Neuronal stem cell (in vitro differentiated cells): ENCODE measurements around the gene TMEM242.

Source experiments
- DNase-seq: peaks from one replicate; pipeline ENCODE4 v3.0.0-alpha.2; 2013; ENCODE audit warnings: low spot score
- H2AFZ ChIP-seq: one replicate; pipeline ENCODE4 v1.6.1; 2013; ENCODE audit warnings: mild to moderate bottlenecking, low read length, inconsistent platforms
- H2AK5ac ChIP-seq: 2 replicates; pipeline ENCODE4 v1.6.1; 2013; ENCODE audit warnings: low read depth, mild to moderate bottlenecking, inconsistent platforms, low read length, moderate library complexity, mixed read lengths
- H2BK120ac ChIP-seq: 2 replicates; pipeline ENCODE4 v1.6.1; 2013; ENCODE audit warnings: low read depth, mild to moderate bottlenecking, inconsistent platforms, low read length, moderate library complexity, mixed read lengths
- H2BK12ac ChIP-seq: one replicate; pipeline ENCODE4 v1.6.1; 2013; ENCODE audit warnings: low read length, inconsistent platforms
- H2BK15ac ChIP-seq: 2 replicates; pipeline ENCODE4 v1.6.1; 2013; ENCODE audit warnings: mild to moderate bottlenecking, low read length, inconsistent platforms, mixed read lengths
- H2BK5ac ChIP-seq: one replicate; pipeline ENCODE4 v1.6.1; 2013; ENCODE audit warnings: inconsistent platforms, mild to moderate bottlenecking, low read length, moderate library complexity
- H3K14ac ChIP-seq: one replicate; pipeline ENCODE4 v1.6.1; 2013; ENCODE audit warnings: low read length, inconsistent platforms
- H3K18ac ChIP-seq: 2 replicates; pipeline ENCODE4 v1.6.1; 2013; ENCODE audit warnings: low read length, inconsistent platforms
- H3K23ac ChIP-seq: 2 replicates; pipeline ENCODE4 v1.6.1; 2013; ENCODE audit warnings: low read depth, mild to moderate bottlenecking, mixed read lengths, low read length, inconsistent platforms; ENCODE audit not compliant: poor library complexity
- H3K27ac ChIP-seq: replicated peaks from 3 replicates; pipeline ENCODE4 v1.5.1; 2013; ENCODE audit warnings: low read length, inconsistent platforms
- H3K27me3 ChIP-seq, 3 experiments: 2 replicates each; pipeline ENCODE4 v1.6.1; 2013; ENCODE audit warnings: low read length in 3 of 3, mild to moderate bottlenecking in 2 of 3, inconsistent platforms in 1 of 3, low read depth in 1 of 3, mixed read lengths in 1 of 3, moderate library complexity in 1 of 3; ENCODE audit not compliant: control insufficient read depth in 3 of 3, insufficient read depth in 3 of 3
- H3K36me3 ChIP-seq, 2 donors: replicated peaks in 1 of 2; 2 replicates each; pipeline ENCODE4 v1.6.1; 2013; ENCODE audit warnings: low read length in 2 of 2; ENCODE audit not compliant: control insufficient read depth in 2 of 2, insufficient read depth in 2 of 2
- H3K4ac ChIP-seq: 2 replicates; pipeline ENCODE4 v1.6.1; 2013; ENCODE audit warnings: inconsistent platforms, mild to moderate bottlenecking, low read length, moderate library complexity
- H3K4me1 ChIP-seq, 2 donors: 1 replicate in 1 of 2; 2 replicates in 1 of 2; pipeline ENCODE4 v1.6.1; 2013; ENCODE audit warnings: low read length in 2 of 2, low read depth in 1 of 2; ENCODE audit not compliant: control insufficient read depth in 2 of 2, insufficient read depth in 1 of 2
- H3K4me2 ChIP-seq: one replicate; pipeline ENCODE4 v1.6.1; 2013; ENCODE audit warnings: mild to moderate bottlenecking, low read length, inconsistent platforms; ENCODE audit not compliant: insufficient read depth, poor library complexity, severe bottlenecking
- H3K4me3 ChIP-seq, 2 donors: 2 replicates each; pipeline ENCODE4 v1.5.1; 2013; ENCODE audit warnings: low read length in 2 of 2, mild to moderate bottlenecking in 2 of 2, inconsistent platforms in 1 of 2, moderate library complexity in 1 of 2
- H3K79me1 ChIP-seq: one replicate; pipeline ENCODE4 v1.6.1; 2013; ENCODE audit warnings: low read depth, mild to moderate bottlenecking, inconsistent platforms, low read length, moderate library complexity
- H3K9ac ChIP-seq: one replicate; pipeline ENCODE4 v1.6.1; 2013; ENCODE audit warnings: mild to moderate bottlenecking, low read depth, low read length, inconsistent platforms; ENCODE audit not compliant: poor library complexity
- H3K9me3 ChIP-seq, 2 donors: replicated peaks in 1 of 2; 2 replicates each; pipeline versions ENCODE3 to v1.6.1; 2013; ENCODE audit warnings: low read length in 2 of 2, mild to moderate bottlenecking in 2 of 2, inconsistent platforms in 1 of 2, low read depth in 1 of 2, mixed read lengths in 1 of 2, moderate library complexity in 1 of 2; ENCODE audit not compliant: control insufficient read depth in 2 of 2, insufficient read depth in 1 of 2
- H4K8ac ChIP-seq: one replicate; pipeline ENCODE4 v1.6.1; 2013; ENCODE audit warnings: low read depth, mild to moderate bottlenecking, inconsistent platforms, low read length, moderate library complexity
- H4K91ac ChIP-seq: one replicate; pipeline ENCODE4 v1.6.1; 2013; ENCODE audit warnings: low read length, low read depth, mild to moderate bottlenecking, inconsistent platforms; ENCODE audit not compliant: poor library complexity
- WGBS, 2 donors: extraction: QIAGEN DNeasy Blood & Tissue Kit; methylation state at CpG; one replicate each; pipeline ENCODE4 v1.1.7; 2013; ENCODE audit warnings: missing lambda C conversion rate in 2 of 2, mixed read lengths in 1 of 2; ENCODE audit not compliant: insufficient read length in 2 of 2, insufficient replicate concordance in 1 of 2; ENCODE audit errors: extremely low coverage in 2 of 2; 5-methylcytosine and 5-hydroxymethylcytosine counted together

Gene TMEM242

GRCh38 chr6:157328108-157328692 is 4.9 kb upstream of the TMEM242 start:
- Histone ChIP-seq H3K36me3 (no peaks in the 10 kb centered on the region), H3K4ac (no peak overlapping the region), H3K4me1 (peaks cover 0 to 9% of the 10 kb centered on the region in 2 donors), H3K9me3 (no peaks in the 10 kb centered on the region), H3K14ac (no peak overlapping the region), H2BK15ac (no peak overlapping the region), H3K27ac (no peak overlapping the region), H2AFZ (no peak overlapping the region), H2BK12ac (no peak overlapping the region), H2AK5ac (no peak overlapping the region), H3K4me3 (no peak overlapping the region), H4K8ac (no peak overlapping the region), H3K79me1 (no peaks in the 10 kb centered on the region), H3K27me3 (peaks cover 0 to 15% (median 11%) of the 10 kb centered on the region in 3 experiments), H4K91ac (no peak overlapping the region), H2BK120ac (no peak overlapping the region), H2BK5ac (no peak overlapping the region), H3K18ac (no peak overlapping the region), H3K4me2 (no peak overlapping the region), H3K9ac (no peak overlapping the region), H3K23ac (no peak overlapping the region)
- WGBS, 2 donors, result 100% methylated on average over 1 of the region's 5 CpGs; no CpG with 5 or more reads in 1 of the 2 donors
- DNase-seq, result no peak

GRCh38 chr6:157326979-157327378 is 3.7 kb upstream of the TMEM242 start:
- Histone ChIP-seq H3K36me3 (peaks cover 0 to 3% of the 10 kb centered on the region in 2 donors), H3K79me1 (peaks cover 2% of the 10 kb centered on the region), H2BK120ac (no peak overlapping the region), H2BK12ac (no peak overlapping the region), H3K4me2 (no peak overlapping the region), H3K4ac (no peak overlapping the region), H3K4me1 (peaks cover 0 to 5% of the 10 kb centered on the region in 2 donors), H2BK15ac (no peak overlapping the region), H2AK5ac (no peak overlapping the region), H3K9me3 (no peaks in the 10 kb centered on the region), H2AFZ (no peak overlapping the region), H3K4me3 (no peak overlapping the region), H3K14ac (no peak overlapping the region), H3K18ac (no peak overlapping the region), H3K27ac (no peak overlapping the region), H4K8ac (no peak overlapping the region), H3K9ac (no peak overlapping the region), H4K91ac (no peak overlapping the region), H2BK5ac (no peak overlapping the region), H3K23ac (no peak overlapping the region), H3K27me3 (peaks cover 0 to 15% (median 11%) of the 10 kb centered on the region in 3 experiments)
- no CpG with 5 or more reads among the region's 6 CpGs for WGBS, 2 donors
- DNase-seq, result no peak

GRCh38 chr6:157325069-157325805 is 1.9 kb upstream of the TMEM242 start:
- Histone ChIP-seq H2BK5ac (no peak overlapping the region), H2AK5ac (no peak overlapping the region), H3K9ac (peak overlapping the region; percentile 24), H3K14ac (no peak overlapping the region), H2BK120ac (no peak overlapping the region), H3K79me1 (peaks cover 2% of the 10 kb centered on the region), H3K4me2 (no peak overlapping the region), H3K27ac (no peak overlapping the region), H3K4me1 (peaks cover 0 to 4% of the 10 kb centered on the region in 2 donors), H3K27me3 (peaks cover 0 to 15% (median 11%) of the 10 kb centered on the region in 3 experiments), H3K36me3 (peaks cover 2 to 12% of the 10 kb centered on the region in 2 donors), H2BK15ac (no peak overlapping the region), H2AFZ (no peak overlapping the region), H3K23ac (no peak overlapping the region), H3K4me3 (no peak overlapping the region), H2BK12ac (no peak overlapping the region), H3K9me3 (no peaks in the 10 kb centered on the region), H3K18ac (no peak overlapping the region), H3K4ac (no peak overlapping the region), H4K8ac (no peak overlapping the region), H4K91ac (no peak overlapping the region)
- WGBS, 2 donors, result no CpG with 5 or more reads among the region's 9 CpGs
- no peak for DNase-seq

GRCh38 chr6:157323966-157324300 is 614 bp upstream of the TMEM242 start:
- no peak overlapping the region for H2BK12ac ChIP-seq
- peaks cover 2% of the 10 kb centered on the region for H3K79me1 ChIP-seq
- peaks cover 0 to 15% (median 9%) of the 10 kb centered on the region in 3 experiments for H3K27me3 ChIP-seq
- peak overlapping the region; percentile 8 for H3K18ac ChIP-seq
- H3K4ac ChIP-seq, result no peak overlapping the region
- H3K36me3 ChIP-seq, result peaks cover 2 to 22% of the 10 kb centered on the region in 2 donors
- no peak overlapping the region for H3K27ac ChIP-seq
- peak; percentile 68 for DNase-seq
- H4K8ac ChIP-seq, result no peak overlapping the region
- no peak overlapping the region for H2AK5ac ChIP-seq
- H3K4me3 ChIP-seq, result peak overlapping the region; percentile 77 to 96
- H3K4me1 ChIP-seq, result peaks cover 0 to 4% of the 10 kb centered on the region in 2 donors
- H3K9me3 ChIP-seq, result no peaks in the 10 kb centered on the region
- H2AFZ ChIP-seq, result peak overlapping the region; percentile 95
- no peak overlapping the region for H2BK120ac ChIP-seq
- H3K23ac ChIP-seq, result peak overlapping the region; percentile 89
- H3K14ac ChIP-seq, result no peak overlapping the region
- H3K9ac ChIP-seq, result peak overlapping the region; percentile 87
- H2BK5ac ChIP-seq, result no peak overlapping the region
- H3K4me2 ChIP-seq, result peak overlapping the region; percentile 80
- no peak overlapping the region for H2BK15ac ChIP-seq
- no peak overlapping the region for H4K91ac ChIP-seq
- WGBS, 2 donors, result no CpG with 5 or more reads among the region's 20 CpGs
